KMS-11 (cell line): Measurements from ENCODE around the gene BRD3OS.
A peak's percentile ranks its signal among the peaks of the same experiment; 100 is the strongest.

ENCODE experiments used
- H2AFZ ChIP-seq: fragments of 200-600 bp; sonication (generic); 2 replicates; pipeline ENCODE4 v1.6.1; 2016; ENCODE audit warnings: antibody characterized with exemption, mixed run types, low read depth
- H3K27ac ChIP-seq: fragments of 200-600 bp; sonication (generic); 2 replicates; pipeline ENCODE4 v1.6.1; 2016; ENCODE audit warnings: mild to moderate bottlenecking, mixed run types
- H3K27me3 ChIP-seq: fragments of 200-600 bp; sonication (generic); 2 replicates; pipeline ENCODE4 v1.6.1; 2017; ENCODE audit warnings: mild to moderate bottlenecking, low read depth, mixed run types, moderate library complexity; ENCODE audit not compliant: insufficient read depth
- H3K36me3 ChIP-seq: fragments of 200-600 bp; sonication (generic); 2 replicates; pipeline ENCODE4 v1.6.1; 2017; ENCODE audit warnings: mild to moderate bottlenecking, mixed run types; ENCODE audit not compliant: insufficient read depth
- H3K4me1 ChIP-seq: fragments of 200-600 bp; sonication (generic); 2 replicates; pipeline ENCODE4 v1.6.1; 2016; ENCODE audit warnings: mild to moderate bottlenecking, low read depth, mixed run types; ENCODE audit not compliant: poor library complexity, severe bottlenecking
- H3K4me2 ChIP-seq: fragments of 200-600 bp; sonication (generic); 2 replicates; pipeline ENCODE4 v1.7.0; 2016; ENCODE audit warnings: mild to moderate bottlenecking, mixed run types
- H3K4me3 ChIP-seq: fragments of 200-600 bp; sonication (generic); IDR thresholded peaks from 2 replicates; pipeline ENCODE4 v1.6.1; 2017; ENCODE audit warnings: low read depth, low read length, mixed read lengths; ENCODE audit not compliant: insufficient read depth
- H3K79me2 ChIP-seq: fragments of 200-600 bp; sonication (generic); 2 replicates; pipeline ENCODE4 v1.6.1; 2016; ENCODE audit warnings: low read depth, mixed run types; ENCODE audit not compliant: insufficient read depth
- H3K9ac ChIP-seq: fragments of 200-600 bp; sonication (generic); 2 replicates; pipeline ENCODE4 v1.6.1; 2016; ENCODE audit warnings: mild to moderate bottlenecking, mixed run types
- H4K20me1 ChIP-seq: fragments of 200-600 bp; sonication (generic); 2 replicates; pipeline ENCODE4 v1.6.1; 2016; ENCODE audit warnings: mild to moderate bottlenecking, mixed run types; ENCODE audit not compliant: insufficient read depth
- CTCF ChIP-seq: fragments of 200-600 bp; sonication (generic); conservative IDR thresholded peaks from 2 replicates; pipeline ENCODE4 v1.6.1; 2017; ENCODE audit warnings: low read depth, mild to moderate bottlenecking, antibody characterized with exemption, low read length, moderate library complexity, mixed read lengths

Gene BRD3OS

GRCh38 chr9:134029248-134030226 is 4.3 kb downstream of the BRD3OS start:
- no peak overlapping the region for H3K9ac ChIP-seq
- no peaks in the 10 kb centered on the region for H3K36me3 ChIP-seq
- no peak overlapping the region for H3K27ac ChIP-seq
- no peak overlapping the region for H3K4me3 ChIP-seq
- no peaks in the 10 kb centered on the region for H3K79me2 ChIP-seq
- no peaks in the 10 kb centered on the region for H4K20me1 ChIP-seq
- peak overlapping the region; percentile 79; the same call in 1 of the 2 replicates for H3K4me2 ChIP-seq
- no peak overlapping the region for H2AFZ ChIP-seq
- no peak for TF ChIP-seq CTCF
- H3K27me3 ChIP-seq: no peaks in the 10 kb centered on the region
- peaks cover 32% of the 10 kb centered on the region for H3K4me1 ChIP-seq

- no peak for TF ChIP-seq CTCF
- H3K27ac ChIP-seq: no peak overlapping the region; the same call in 1 of the 2 replicates
- peak overlapping the region; percentile 79 for H3K4me2 ChIP-seq
- H3K4me3 ChIP-seq: no peak overlapping the region
- H3K4me1 ChIP-seq: peaks cover 32% of the 10 kb centered on the region
- no peaks in the 10 kb centered on the region for H4K20me1 ChIP-seq
- H2AFZ ChIP-seq: peak overlapping the region; percentile 23; the same call in 1 of the 2 replicates
- H3K79me2 ChIP-seq: no peaks in the 10 kb centered on the region
- H3K36me3 ChIP-seq: no peaks in the 10 kb centered on the region
- H3K27me3 ChIP-seq: no peaks in the 10 kb centered on the region
- no peak overlapping the region; the same call in 1 of the 2 replicates for H3K9ac ChIP-seq
Measured at GRCh38 chr9:134030821-134031470, 5.7 kb downstream of the BRD3OS start.

- Histone ChIP-seq H3K4me2 (peak overlapping the region; percentile 79), H3K27me3 (no peaks in the 10 kb centered on the region), H2AFZ (no peak overlapping the region), H3K79me2 (no peaks in the 10 kb centered on the region), H3K9ac (no peak overlapping the region), H3K4me3 (no peak overlapping the region), H4K20me1 (no peaks in the 10 kb centered on the region), H3K4me1 (peaks cover 32% of the 10 kb centered on the region), H3K27ac (no peak overlapping the region), H3K36me3 (no peaks in the 10 kb centered on the region)
- TF ChIP-seq CTCF: no peak
Measured at GRCh38 chr9:134031783-134032182, 6.5 kb downstream of the BRD3OS start.

DNA sequence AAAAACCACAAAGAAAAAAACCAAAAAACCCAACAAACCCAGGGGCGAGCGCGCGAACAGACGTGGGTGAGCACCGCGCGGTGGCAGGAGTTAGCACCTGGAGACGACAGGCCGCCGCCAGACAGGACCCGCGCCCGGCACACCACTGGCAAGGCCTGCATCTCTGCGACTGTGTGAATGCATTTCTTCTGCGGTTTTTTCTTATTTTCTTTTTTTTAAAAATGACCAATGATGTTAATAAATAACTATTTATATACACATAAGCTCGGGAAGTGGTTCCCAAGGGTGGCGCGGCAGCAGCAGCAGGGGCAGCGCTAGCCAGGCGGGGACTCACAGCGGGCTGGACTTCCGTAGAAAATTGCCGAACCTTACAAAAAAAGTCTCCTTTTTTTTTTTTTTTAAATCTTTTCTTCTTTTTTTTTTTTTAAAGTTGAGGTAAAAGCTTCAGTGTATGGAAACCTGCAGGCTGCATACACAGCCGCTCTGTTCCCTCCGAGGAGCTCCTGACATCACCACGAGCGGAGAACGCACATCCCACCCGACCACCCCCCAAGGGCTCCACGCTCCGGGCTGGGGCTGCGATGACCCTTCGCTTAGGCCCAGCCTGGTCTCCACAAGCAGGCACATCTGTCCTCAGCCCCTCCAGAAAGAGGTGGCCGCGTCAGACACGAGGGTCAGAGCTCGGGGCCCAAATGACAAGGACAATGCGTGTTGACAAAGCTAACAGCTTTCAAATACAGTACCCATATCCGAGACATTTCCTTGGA is 7.4 kb downstream of the BRD3OS start:
- H3K36me3 ChIP-seq: no peaks in the 10 kb centered on the region
- H3K79me2 ChIP-seq: no peaks in the 10 kb centered on the region
- peaks cover 32% of the 10 kb centered on the region for H3K4me1 ChIP-seq
- no peaks in the 10 kb centered on the region for H4K20me1 ChIP-seq
- H3K4me2 ChIP-seq: peak overlapping the region; percentile 79; the same call in 1 of the 2 replicates
- H3K9ac ChIP-seq: no peak overlapping the region
- H3K4me3 ChIP-seq: no peak overlapping the region
- H3K27ac ChIP-seq: no peak overlapping the region
- no peaks in the 10 kb centered on the region for H3K27me3 ChIP-seq
- no peak for TF ChIP-seq CTCF
- H2AFZ ChIP-seq: no peak overlapping the region
